ENCODE results near the gene APOO. TPM values are rescaled to one million over a fixed set of nuclear protein-coding genes. Genes with fewer than 3 reads are reported as not detected.

The APOO gene
- total RNA-seq, 1 experiment from 2014 or later = 95.3 TPM

DNA sequence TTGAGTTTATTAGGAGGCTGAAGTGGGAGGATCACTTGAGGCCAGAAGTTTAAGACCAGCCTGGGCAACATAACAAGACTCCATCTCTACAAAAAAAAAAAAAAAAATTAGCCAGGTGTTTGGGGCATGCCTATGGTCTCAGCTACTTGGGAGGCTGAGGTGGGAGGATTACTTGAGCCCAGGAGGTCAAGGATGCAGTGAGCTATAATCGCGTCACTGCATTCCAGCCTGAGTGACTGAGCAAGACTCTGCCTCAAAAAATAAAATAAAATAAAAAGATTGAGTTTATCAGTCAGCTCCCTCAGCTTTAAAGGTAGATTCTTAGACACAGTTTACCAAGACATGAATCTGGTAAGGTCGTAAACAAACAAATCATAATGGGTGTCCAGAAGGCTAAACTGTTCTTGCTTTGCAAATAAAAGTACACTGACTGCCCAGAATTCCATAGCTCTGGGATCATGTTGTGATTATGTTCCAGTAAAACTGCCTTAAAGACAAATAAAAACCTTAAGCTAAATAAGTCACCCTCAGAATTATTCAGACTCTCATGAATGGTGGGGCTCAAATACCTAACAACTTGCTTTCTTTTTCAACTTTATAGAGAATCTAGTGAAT is 18.7 kb downstream of the APOO start:
- H3K23me2 ChIP-seq (ENCODE audit: insufficient read length, low read depth, low read length, poor library complexity, severe bottlenecking) = no peaks in the 10 kb centered on the region
- no peak overlapping the region for H3K23ac ChIP-seq (ENCODE audit: insufficient read length, low read depth, low read length)
- DNase-seq = no peak
- no peak overlapping the region for H2AK5ac ChIP-seq (ENCODE audit: insufficient read length, low read length)
- H2BK120ac ChIP-seq (ENCODE audit: low read depth, low read length, poor library complexity, severe bottlenecking) = no peak overlapping the region
- no peak overlapping the region for H4K5ac ChIP-seq (ENCODE audit: insufficient read length, low read depth, low read length)
- H3K9ac ChIP-seq (ENCODE audit: extremely low read depth, insufficient read length, low read length) = no peak overlapping the region
- Mint-ChIP-seq H3K4me1 (peaks cover 20 to 24% of the 10 kb centered on the region in 2 experiments), H3K27ac (no peak overlapping the region), H3K4me3 (no peak overlapping the region), H3K9me3 (no peaks in the 10 kb centered on the region), H3K27me3 (ENCODE audit: low read depth) (no peaks in the 10 kb centered on the region), H3K36me3 (ENCODE audit: insufficient read depth in 1 of 3, low read depth in 3 of 3) (peaks cover 2 to 20% (median 3%) of the 10 kb centered on the region in 3 experiments; a peak in 6 of 7 replicates)
- H3K18ac ChIP-seq (ENCODE audit: insufficient read length, low read depth, low read length) = no peak overlapping the region
- H3K9me3 ChIP-seq (ENCODE audit: control insufficient read depth, low read depth, low read length) = no peaks in the 10 kb centered on the region
- no CpG with 5 or more reads among the region's 3 CpGs for WGBS (ENCODE audit: extremely low coverage, insufficient read length, low lambda C conversion rate)
- no peak overlapping the region for H3K4me2 ChIP-seq (ENCODE audit: insufficient read depth, insufficient read length, low read length)
- no peaks in the 10 kb centered on the region for H3K79me1 ChIP-seq (ENCODE audit: insufficient read depth, low read depth, low read length, poor library complexity, severe bottlenecking)
- H3K4ac ChIP-seq (ENCODE audit: low read depth, low read length) = no peak overlapping the region
- H3K14ac ChIP-seq (ENCODE audit: insufficient read depth, low read length) = no peak overlapping the region
- no peak overlapping the region for H2BK20ac ChIP-seq (ENCODE audit: low read depth, low read length, poor library complexity, severe bottlenecking)
- no peak overlapping the region for H3K56ac ChIP-seq (ENCODE audit: insufficient read length, low read depth, low read length)
- no peak overlapping the region for H4K91ac ChIP-seq (ENCODE audit: insufficient read length, low read depth, low read length)
- no peaks in the 10 kb centered on the region for H4K20me1 ChIP-seq (ENCODE audit: control insufficient read depth, insufficient read depth, insufficient read length)
- no peak overlapping the region for H2BK15ac ChIP-seq (ENCODE audit: low read depth, low read length)
- H3K27me3 ChIP-seq (ENCODE audit: insufficient read depth, low read length) = no peaks in the 10 kb centered on the region
- no peak overlapping the region for H2BK12ac ChIP-seq (ENCODE audit: insufficient read length, low read depth, low read length)
- TF ChIP-seq, protein P1, sequence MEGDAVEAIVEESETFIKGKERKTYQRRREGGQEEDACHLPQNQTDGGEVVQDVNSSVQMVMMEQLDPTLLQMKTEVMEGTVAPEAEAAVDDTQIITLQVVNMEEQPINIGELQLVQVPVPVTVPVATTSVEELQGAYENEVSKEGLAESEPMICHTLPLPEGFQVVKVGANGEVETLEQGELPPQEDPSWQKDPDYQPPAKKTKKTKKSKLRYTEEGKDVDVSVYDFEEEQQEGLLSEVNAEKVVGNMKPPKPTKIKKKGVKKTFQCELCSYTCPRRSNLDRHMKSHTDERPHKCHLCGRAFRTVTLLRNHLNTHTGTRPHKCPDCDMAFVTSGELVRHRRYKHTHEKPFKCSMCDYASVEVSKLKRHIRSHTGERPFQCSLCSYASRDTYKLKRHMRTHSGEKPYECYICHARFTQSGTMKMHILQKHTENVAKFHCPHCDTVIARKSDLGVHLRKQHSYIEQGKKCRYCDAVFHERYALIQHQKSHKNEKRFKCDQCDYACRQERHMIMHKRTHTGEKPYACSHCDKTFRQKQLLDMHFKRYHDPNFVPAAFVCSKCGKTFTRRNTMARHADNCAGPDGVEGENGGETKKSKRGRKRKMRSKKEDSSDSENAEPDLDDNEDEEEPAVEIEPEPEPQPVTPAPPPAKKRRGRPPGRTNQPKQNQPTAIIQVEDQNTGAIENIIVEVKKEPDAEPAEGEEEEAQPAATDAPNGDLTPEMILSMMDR (conservative IDR thresholded peaks at IDR 0.05) = no peak
- no peak overlapping the region for H3T11ph ChIP-seq (ENCODE audit: low read length)
- no peak overlapping the region for H2AFZ ChIP-seq (ENCODE audit: low read length)
- no peak overlapping the region for H4K8ac ChIP-seq (replicated peaks; ENCODE audit: insufficient read length, low read depth, low read length)
- H2BK5ac ChIP-seq (ENCODE audit: insufficient read length, low read length) = no peak overlapping the region
- H3K79me2 ChIP-seq (ENCODE audit: insufficient read depth, low read length) = 0 out of 2 replicates have a peak, but pooled peaks cover 1% of the 10 kb centered on the region
- no peaks in the 10 kb centered on the region for H3K4me1 ChIP-seq (ENCODE audit: insufficient read depth, low read length)
- no peak overlapping the region for H3K27ac ChIP-seq (ENCODE audit: insufficient read length, low read depth, low read length)

All from H9 (cell line).